GM19397 (cell line): ENCODE results near the gene NFE2L3.
"Not testable (repeated sequence)": the region's sequence is repeated elsewhere in the genome, so short reads cannot be mapped to it uniquely, and the experiment has no call there.

ENCODE experiments used
- ATAC-seq: cut with Tn5 transposase; IDR thresholded peaks from one replicate; pipeline ENCODE4 v1.9.1; 2021; ENCODE audit warnings: mild to moderate bottlenecking, moderate library complexity; ENCODE audit not compliant: unreplicated experiment

NFE2L3 gene

GRCh38 chr7:26147030-26147429 is 5.0 kb upstream of the NFE2L3 start:
- no peak for ATAC-seq

DNA sequence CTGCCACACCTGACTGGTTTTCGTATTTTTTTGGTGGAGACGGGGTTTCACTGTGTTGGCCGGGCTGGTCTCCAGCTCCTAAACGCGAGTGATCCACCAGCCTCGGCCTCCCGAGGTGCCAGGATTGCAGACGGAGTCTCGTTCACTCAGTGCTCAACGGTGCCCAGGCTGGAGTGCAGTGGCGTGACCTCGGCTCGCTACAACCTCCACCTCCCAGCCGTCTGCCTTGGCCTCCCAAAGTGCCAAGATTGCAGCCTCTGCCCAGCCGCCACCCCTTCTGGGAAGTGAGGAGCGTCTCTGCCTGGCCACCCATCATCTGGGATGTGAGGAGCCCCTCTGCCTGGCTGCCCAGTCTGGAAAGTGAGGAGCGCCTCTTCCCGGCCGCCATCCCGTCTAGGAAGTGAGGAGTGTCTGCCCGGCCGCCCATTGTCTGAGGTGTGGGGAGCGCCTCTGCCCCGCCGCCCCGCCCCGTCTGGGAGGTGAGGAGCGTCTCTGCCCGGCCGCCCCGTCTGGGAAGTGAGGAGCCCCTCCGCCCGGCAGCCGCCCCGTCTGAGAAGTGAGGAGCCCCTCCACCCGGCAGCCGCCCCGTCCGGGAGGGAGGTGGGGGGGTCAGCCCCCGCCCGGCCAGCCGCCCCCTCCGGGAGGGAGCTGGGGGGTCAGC is 4.2 kb upstream of the NFE2L3 start:
- ATAC-seq, result not testable (repeated sequence)

- ATAC-seq, result not testable (repeated sequence)
Observed at GRCh38 chr7:26148307-26148700, 3.7 kb upstream of the NFE2L3 start.

DNA sequence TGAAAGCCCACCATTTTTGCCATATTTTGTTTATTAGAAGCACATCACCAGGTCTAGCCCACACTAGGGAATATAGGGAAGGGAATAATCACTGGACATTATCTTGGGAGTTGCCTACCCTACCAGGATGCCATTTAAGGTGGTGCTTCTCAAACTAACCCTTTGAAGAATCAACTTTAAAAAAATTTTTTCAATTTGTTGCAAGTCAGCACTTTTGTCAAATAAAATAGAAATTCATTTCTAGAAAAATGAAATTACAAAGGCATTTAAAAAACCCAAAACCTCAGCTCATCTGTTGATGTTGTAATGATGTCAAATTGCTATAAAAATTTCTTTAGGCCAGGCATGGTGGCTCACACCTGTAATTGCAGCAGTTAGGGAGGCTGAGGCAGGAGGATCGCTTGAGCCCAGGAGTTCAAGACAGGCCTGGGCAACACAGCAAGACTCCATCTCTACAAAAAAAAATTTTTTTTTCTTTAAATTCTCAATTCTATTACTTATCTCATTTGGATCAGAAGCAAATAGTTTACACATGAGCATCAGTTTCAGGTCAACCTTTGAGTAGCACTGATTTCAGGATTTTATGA is 2.5 kb upstream of the NFE2L3 start:
- ATAC-seq, result no peak

- no peak for ATAC-seq
Observed at GRCh38 chr7:26151096-26151495, 902 bp upstream of the NFE2L3 start.

GRCh38 chr7:26151650-26151952 is 397 bp upstream of the NFE2L3 start:
- no peak for ATAC-seq

GRCh38 chr7:26152782-26153240 is 813 bp downstream of the NFE2L3 start:
- peak; percentile 23 for ATAC-seq

GRCh38 chr7:26153241-26153822 is 1.3 kb downstream of the NFE2L3 start:
- no peak for ATAC-seq

DNA sequence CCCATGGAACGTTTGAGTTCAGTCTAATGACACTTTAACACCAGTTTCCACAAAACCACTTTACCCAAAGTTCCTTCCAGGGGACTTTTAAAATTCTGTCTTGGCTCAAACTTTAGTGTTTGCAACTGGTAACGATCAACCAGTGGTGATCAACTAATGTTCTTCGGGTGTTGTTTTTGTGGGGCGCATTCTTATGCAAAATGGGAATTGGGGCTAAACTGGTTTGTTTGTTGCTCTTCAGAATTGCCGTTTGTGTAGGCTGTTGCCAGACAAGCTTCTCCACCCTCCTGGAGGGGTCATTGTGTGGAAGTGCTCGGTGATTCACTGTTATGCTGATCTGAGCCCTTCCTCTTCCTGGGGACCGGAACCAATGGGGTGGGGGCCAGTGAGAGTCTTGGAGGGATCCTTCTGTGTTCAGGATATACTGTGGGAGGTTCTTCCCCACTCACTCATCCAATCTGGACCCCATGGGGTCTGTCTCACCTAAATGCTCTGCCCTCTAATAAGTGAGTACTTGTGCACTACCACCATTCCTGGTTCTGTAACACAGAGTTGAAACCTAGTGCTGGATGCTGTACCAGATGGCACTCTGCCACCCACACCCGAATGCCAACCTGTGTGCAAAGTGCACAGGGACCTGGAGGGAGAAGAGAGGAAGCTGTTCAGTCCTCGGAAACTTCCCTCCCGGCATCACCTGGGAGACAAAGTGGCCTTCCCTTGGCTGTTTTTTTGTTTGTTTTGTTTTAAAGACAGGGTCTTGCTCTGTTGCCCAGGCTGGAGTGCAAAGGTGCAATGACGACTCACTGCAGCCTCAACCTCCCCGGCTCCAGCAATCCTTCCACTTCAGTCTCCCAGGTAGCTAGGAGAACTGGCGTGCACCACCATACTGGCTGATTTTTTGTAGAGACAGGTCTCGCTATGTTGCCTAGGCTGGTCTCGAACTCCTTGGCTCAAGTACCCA is 2.1 kb downstream of the NFE2L3 start:
- ATAC-seq, result no peak

DNA sequence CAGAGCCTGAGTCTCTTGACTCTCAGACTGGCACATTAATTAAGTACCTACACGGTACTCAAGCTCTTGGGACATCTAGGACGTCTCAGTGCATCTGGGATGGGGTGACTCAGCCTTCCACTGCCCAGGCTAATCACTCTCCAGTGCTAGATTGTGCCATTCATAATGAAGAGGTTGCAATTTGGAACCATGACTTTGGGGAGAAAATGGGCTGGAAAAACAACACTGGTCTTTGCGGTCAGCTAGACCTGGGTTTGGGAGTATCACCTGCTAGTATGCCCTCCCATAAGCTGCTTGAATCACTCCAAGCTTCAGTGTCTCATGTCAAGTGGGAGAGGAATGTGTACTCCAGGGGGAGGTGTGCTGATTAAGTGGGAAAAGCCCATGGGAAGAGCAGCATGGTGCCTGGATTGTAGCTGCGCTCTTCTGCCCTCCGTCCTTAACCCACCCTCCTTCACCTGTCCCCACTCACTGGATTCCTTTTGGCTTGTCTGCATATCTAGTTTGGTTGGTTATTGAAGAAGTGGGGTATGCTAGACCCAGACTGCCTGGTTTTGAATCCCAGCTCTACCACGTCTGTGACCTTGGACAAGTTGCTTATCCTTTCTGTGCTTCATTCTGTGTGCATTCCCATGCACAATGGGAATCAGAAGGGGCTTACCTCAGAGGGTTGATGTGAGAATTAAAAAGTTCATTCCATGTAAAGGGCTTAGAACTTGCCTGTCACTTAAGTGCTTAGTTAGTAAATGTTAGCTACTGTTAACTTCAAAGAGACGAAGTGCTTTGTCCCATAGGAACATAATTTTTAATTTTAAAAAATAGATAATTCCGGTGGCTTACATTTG is 3.8 kb downstream of the NFE2L3 start:
- ATAC-seq, result no peak

- no peak for ATAC-seq
Observed at GRCh38 chr7:26156451-26157420, 4.7 kb downstream of the NFE2L3 start.

DNA sequence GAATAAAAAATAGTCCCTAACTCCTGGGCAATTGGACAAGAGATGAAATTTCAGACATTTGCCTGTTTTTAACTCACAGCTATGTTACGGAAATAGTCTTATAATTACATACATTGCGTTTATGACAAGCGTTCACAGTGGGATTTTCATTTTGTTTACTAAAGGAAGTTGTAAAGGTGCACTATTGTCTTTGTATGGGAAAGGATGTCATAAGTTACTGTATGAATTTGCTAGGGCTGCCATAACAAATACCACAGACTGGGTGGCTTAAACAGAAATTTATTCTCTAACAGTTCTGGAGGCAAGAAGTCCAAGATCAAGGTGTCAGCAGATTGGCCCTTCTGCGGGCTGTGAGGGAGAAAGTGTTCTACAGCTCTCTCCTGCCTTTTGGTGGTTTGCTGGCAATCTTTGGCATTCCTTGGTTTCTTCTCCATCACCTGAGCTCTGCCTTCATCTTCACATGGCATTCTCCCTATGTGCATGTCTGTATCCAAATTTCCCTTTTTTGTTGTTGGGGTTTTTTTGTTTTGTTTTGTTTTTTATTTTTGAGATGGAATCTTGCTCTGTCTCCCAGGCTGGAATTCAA is 5.6 kb downstream of the NFE2L3 start:
- no peak for ATAC-seq

GRCh38 chr7:26159243-26159642 is 7.2 kb downstream of the NFE2L3 start:
- no peak for ATAC-seq

DNA sequence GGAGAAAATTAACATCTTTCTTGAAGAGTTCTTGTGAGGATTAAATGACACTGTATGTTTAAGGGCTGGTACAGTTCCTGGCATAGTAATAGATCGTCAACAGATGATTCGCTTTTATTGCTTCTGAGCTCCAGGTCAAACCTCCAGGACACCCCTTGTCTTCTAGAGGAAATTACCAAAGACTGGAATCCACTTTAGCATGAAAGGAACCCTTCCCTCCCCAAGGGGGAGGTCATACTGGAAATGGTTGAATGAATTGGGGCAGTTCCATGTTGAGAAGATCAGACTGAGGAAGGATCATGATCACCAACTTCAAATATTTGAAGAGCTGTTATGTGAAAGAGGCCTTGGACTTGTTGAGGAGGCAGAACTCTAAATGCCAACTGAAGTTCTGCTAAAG is 8.9 kb downstream of the NFE2L3 start:
- no peak for ATAC-seq

DNA sequence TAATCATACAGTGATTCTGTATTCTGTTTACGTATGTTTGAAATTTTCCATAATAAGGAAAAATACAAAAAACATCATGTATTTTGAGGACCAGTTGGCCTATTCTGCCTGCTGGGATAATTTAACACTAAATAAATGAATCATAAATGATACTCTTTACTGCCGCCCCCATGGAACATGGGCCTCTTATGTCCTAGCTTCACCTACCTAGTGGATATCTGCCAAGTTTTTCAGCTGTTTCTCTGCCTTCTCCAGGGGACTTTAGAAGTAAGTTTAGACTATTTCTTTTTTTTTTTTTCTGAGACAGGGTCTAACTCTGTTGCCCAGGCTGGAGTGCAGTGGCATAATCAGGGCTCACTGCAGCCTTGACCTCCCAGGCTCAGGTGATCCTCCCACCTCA is 10.4 kb downstream of the NFE2L3 start:
- no peak for ATAC-seq

GRCh38 chr7:26163804-26164203 is 11.8 kb downstream of the NFE2L3 start:
- ATAC-seq, result not testable (repeated sequence)

- no peak for ATAC-seq
Observed at GRCh38 chr7:26165950-26166683, 14.1 kb downstream of the NFE2L3 start.

- ATAC-seq, result peak; percentile 43
Observed at GRCh38 chr7:26166684-26167266, 14.8 kb downstream of the NFE2L3 start.
